Caco-2 (cell line): ENCODE measurements around the gene ROS1. TPM values are rescaled to one million over a fixed set of nuclear protein-coding genes. Genes with fewer than 3 reads are reported as not detected.

ENCODE experiments used
- BruUV-seq: library from RNA; stranded (reverse); fragments of 400-500 nt; replicated peaks from 2 replicates; lab custom pipeline; 2021; lab: Mats Ljungman, UMichigan
- CTCF ChIA-PET: fragments of 300-600 bp; sonication (Branson Sonifier 250); formaldehyde crosslinking; loops from one replicate; lab custom pipeline; 2022; ENCODE audit warnings: antibody characterized with exemption; lab: Charles Lee
- POLR2A ChIA-PET: fragments of 300-600 bp; sonication (Branson Sonifier 250); formaldehyde crosslinking; loops from one replicate; lab custom pipeline; 2022; ENCODE audit warnings: antibody characterized with exemption; lab: Charles Lee
- DNase-seq, 2 experiments: peaks; one replicate each; pipeline versions ENCODE4 v3.0.0 to v3.0.0-alpha.2; 2020 to 2022
- H3K27me3 ChIP-seq: replicated peaks from 2 replicates; pipeline ENCODE4 v1.6.0; 2011; ENCODE audit warnings: low read length; ENCODE audit not compliant: control insufficient read depth, insufficient read depth
- H3K36me3 ChIP-seq: 2 replicates; pipeline ENCODE4 v1.5.1; 2011; ENCODE audit warnings: low read length; ENCODE audit not compliant: control insufficient read depth, insufficient read depth
- H3K4me1 ChIP-seq: fragments of 250-450 bp; sonication (Bioruptor Pico); 2 replicates; pipeline ENCODE4 v1.5.1; 2020; ENCODE audit warnings: mild to moderate bottlenecking
- H3K4me3 ChIP-seq: 2 replicates; pipeline ENCODE4 v1.5.1; 2011; ENCODE audit warnings: low read depth, mild to moderate bottlenecking, control low read depth, low read length
- H3K9me3 ChIP-seq: fragments of 250-450 bp; sonication (Bioruptor Pico); 2 replicates; pipeline ENCODE4 v1.5.1; 2020; ENCODE audit warnings: mild to moderate bottlenecking, moderate library complexity
- H3K27ac Mint-ChIP-seq: one replicate; pipeline ENCODE4 v1.8.0; 2022; ENCODE audit warnings: mixed read lengths; ENCODE audit not compliant: unreplicated experiment
- H3K27me3 Mint-ChIP-seq: one replicate; pipeline ENCODE4 v1.8.0; 2022; ENCODE audit warnings: mixed read lengths; ENCODE audit not compliant: insufficient read depth, unreplicated experiment
- H3K36me3 Mint-ChIP-seq: one replicate; pipeline ENCODE4 v1.8.0; 2022; ENCODE audit warnings: mild to moderate bottlenecking, mixed read lengths; ENCODE audit not compliant: insufficient read depth, unreplicated experiment
- H3K4me1 Mint-ChIP-seq: one replicate; pipeline ENCODE4 v1.8.0; 2022; ENCODE audit warnings: low read depth, mixed read lengths; ENCODE audit not compliant: unreplicated experiment
- H3K4me3 Mint-ChIP-seq: one replicate; pipeline ENCODE4 v1.8.0; 2022; ENCODE audit warnings: mild to moderate bottlenecking, moderate library complexity, mixed read lengths; ENCODE audit not compliant: unreplicated experiment
- H3K9me3 Mint-ChIP-seq: one replicate; pipeline ENCODE4 v1.8.0; 2022; ENCODE audit warnings: mixed read lengths; ENCODE audit not compliant: unreplicated experiment
- CTCF ChIP-seq, 2 experiments: fragments of 200-600 bp in 1 of 2; IDR thresholded peaks; 1 replicate in 1 of 2; 2 replicates in 1 of 2; pipeline versions ENCODE4 v1.5.1 to v1.8.0; 2011 to 2022; ENCODE audit warnings: antibody characterized with exemption in 1 of 2, control low read depth in 1 of 2, inconsistent platforms in 1 of 2, low read depth in 1 of 2, low read length in 1 of 2, mild to moderate bottlenecking in 1 of 2, moderate library complexity in 1 of 2; ENCODE audit not compliant: insufficient read depth in 1 of 2, severe bottlenecking in 1 of 2, unreplicated experiment in 1 of 2
- intact Hi-C: fragments of 100-400 bp; cut with micrococcal nuclease; formaldehyde crosslinking; loops from one replicate; pipeline ENCODE4 v1.10.0; 2022; ENCODE audit not compliant: unreplicated experiment
- total RNA-seq: library from RNA; stranded (reverse); gene quantifications from 2 replicates; pipeline ENCODE4 v1.2.3, GENCODE V29; 2022

Gene ROS1
- total RNA-seq, 1 experiment from 2014 or later: 0.16 TPM

- H3K4me1 ChIP-seq: no peaks in the 10 kb centered on the region
- TF ChIP-seq CTCF (IDR thresholded peaks at IDR 0.05; ENCODE audit: insufficient read depth in 1 of 2, low read depth in 1 of 2, low read length in 1 of 2, severe bottlenecking in 1 of 2, unreplicated experiment in 1 of 2): no peak
- H3K9me3 ChIP-seq: no peaks in the 10 kb centered on the region
- H3K27me3 Mint-ChIP-seq: no peaks in the 10 kb centered on the region
- POLR2A ChIA-PET: no interaction called here
- no peak overlapping the region for H3K27ac Mint-ChIP-seq
- no peak for DNase-seq
- intact Hi-C loops: no loop called here
- H3K4me3 ChIP-seq: no peak overlapping the region
- CTCF ChIA-PET: no interaction called here
- H3K4me3 Mint-ChIP-seq: no peak overlapping the region
- no TSS peak for BruUV-seq
- H3K36me3 Mint-ChIP-seq: peaks cover 6% of the 10 kb centered on the region
- no peaks in the 10 kb centered on the region for H3K36me3 ChIP-seq
- H3K4me1 Mint-ChIP-seq: peaks cover 4% of the 10 kb centered on the region
- H3K27me3 ChIP-seq: no peaks in the 10 kb centered on the region
- H3K9me3 Mint-ChIP-seq: no peaks in the 10 kb centered on the region
Observed at GRCh38 chr6:117465691-117466090, 39.9 kb upstream of the ROS1 start.

- peaks cover 7% of the 10 kb centered on the region for H3K4me1 Mint-ChIP-seq
- no peaks in the 10 kb centered on the region for H3K9me3 Mint-ChIP-seq
- intact Hi-C loops: no loop called here
- no peak for DNase-seq
- ChIA-PET POLR2A (no interaction called here), CTCF (no interaction called here)
- H3K4me1 ChIP-seq: no peaks in the 10 kb centered on the region
- H3K4me3 Mint-ChIP-seq: no peak overlapping the region
- H3K4me3 ChIP-seq: no peak overlapping the region
- H3K27me3 ChIP-seq: no peaks in the 10 kb centered on the region
- H3K9me3 ChIP-seq: no peaks in the 10 kb centered on the region
- H3K36me3 Mint-ChIP-seq: peaks cover 6% of the 10 kb centered on the region
- no TSS peak for BruUV-seq
- no peaks in the 10 kb centered on the region for H3K36me3 ChIP-seq
- no peaks in the 10 kb centered on the region for H3K27me3 Mint-ChIP-seq
- TF ChIP-seq CTCF (IDR thresholded peaks at IDR 0.05; ENCODE audit: insufficient read depth in 1 of 2, low read depth in 1 of 2, low read length in 1 of 2, severe bottlenecking in 1 of 2, unreplicated experiment in 1 of 2): no peak
- H3K27ac Mint-ChIP-seq: no peak overlapping the region
Observed at GRCh38 chr6:117464700-117465099, 39.0 kb upstream of the ROS1 start.

- no peak for DNase-seq
- Mint-ChIP-seq H3K27ac (no peak overlapping the region), H3K9me3 (no peaks in the 10 kb centered on the region), H3K4me1 (peaks cover 7% of the 10 kb centered on the region), H3K27me3 (no peaks in the 10 kb centered on the region), H3K4me3 (no peak overlapping the region), H3K36me3 (peaks cover 6% of the 10 kb centered on the region)
- CTCF ChIA-PET: no interaction called here
- Histone ChIP-seq H3K36me3 (no peaks in the 10 kb centered on the region), H3K9me3 (no peaks in the 10 kb centered on the region), H3K4me3 (no peak overlapping the region), H3K4me1 (no peaks in the 10 kb centered on the region), H3K27me3 (no peaks in the 10 kb centered on the region)
- intact Hi-C loops: no loop called here
- POLR2A ChIA-PET: no interaction called here
- BruUV-seq: no TSS peak
- no peak for TF ChIP-seq CTCF (IDR thresholded peaks at IDR 0.05; ENCODE audit: insufficient read depth in 1 of 2, low read depth in 1 of 2, low read length in 1 of 2, severe bottlenecking in 1 of 2, unreplicated experiment in 1 of 2)
Observed at GRCh38 chr6:117463762-117464665, 38.3 kb upstream of the ROS1 start.
